GM12872 (cell line): Measurements from ENCODE around the gene ZFY.

Experiments used
- CTCF ChIP-seq: IDR thresholded peaks from 3 replicates; pipeline ENCODE4 v1.5.1; 2011; ENCODE audit warnings: low read depth, mild to moderate bottlenecking, low read length, moderate library complexity; ENCODE audit not compliant: insufficient read depth

The ZFY gene

GRCh38 chrY:3025357-3025756 lies 90.2 kb downstream of the ZFY start:
- no peak for TF ChIP-seq CTCF
